ENCODE results near the gene SON.
A peak's percentile ranks its signal among the peaks of the same experiment; 100 is the strongest.
"Not testable (repeated sequence)": the region's sequence is repeated elsewhere in the genome, so short reads cannot be mapped to it uniquely, and the experiment has no call there.

Gene SON

DNA sequence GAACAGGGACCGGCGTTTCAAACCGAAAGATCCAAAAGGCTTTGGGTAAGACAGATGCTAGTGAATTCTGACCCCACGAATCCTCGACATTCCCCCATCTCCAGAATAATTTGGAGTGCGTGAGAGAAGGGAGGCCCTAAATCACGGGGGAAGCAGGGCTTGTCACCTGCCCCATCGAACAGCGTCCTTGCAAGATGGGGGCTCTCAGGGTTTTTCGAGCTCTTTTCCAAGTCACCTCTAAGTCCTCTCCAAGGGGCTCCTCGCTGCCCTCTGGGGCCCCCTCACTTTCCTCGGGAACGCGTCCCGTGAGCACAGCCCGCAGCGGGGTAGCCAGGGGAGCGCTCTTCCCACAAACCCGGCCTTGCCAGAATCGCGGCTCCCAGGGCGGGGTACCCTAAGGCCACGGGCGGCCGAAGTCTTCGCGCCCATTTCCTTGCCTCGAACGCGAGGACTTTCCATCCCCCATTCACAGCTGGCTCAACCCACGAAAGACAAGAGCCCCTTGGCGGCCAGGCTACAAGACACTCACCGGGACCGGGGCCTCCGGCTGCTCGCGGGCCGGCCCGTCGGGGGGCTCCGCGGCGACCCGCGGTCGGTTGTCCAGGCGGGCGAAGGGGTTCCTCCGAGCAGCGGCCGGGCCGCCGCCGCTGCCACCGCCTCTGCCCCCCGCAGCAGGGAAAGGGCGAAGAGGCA lies 45.1 kb downstream of the SON start:
- peak overlapping the region; percentile 72 for H3K4me3 ChIP-seq (ENCODE audit: low read depth, low read length)
- DNase-seq (ENCODE audit: low read depth): peak; percentile 62
- TF ChIP-seq, protein P1, sequence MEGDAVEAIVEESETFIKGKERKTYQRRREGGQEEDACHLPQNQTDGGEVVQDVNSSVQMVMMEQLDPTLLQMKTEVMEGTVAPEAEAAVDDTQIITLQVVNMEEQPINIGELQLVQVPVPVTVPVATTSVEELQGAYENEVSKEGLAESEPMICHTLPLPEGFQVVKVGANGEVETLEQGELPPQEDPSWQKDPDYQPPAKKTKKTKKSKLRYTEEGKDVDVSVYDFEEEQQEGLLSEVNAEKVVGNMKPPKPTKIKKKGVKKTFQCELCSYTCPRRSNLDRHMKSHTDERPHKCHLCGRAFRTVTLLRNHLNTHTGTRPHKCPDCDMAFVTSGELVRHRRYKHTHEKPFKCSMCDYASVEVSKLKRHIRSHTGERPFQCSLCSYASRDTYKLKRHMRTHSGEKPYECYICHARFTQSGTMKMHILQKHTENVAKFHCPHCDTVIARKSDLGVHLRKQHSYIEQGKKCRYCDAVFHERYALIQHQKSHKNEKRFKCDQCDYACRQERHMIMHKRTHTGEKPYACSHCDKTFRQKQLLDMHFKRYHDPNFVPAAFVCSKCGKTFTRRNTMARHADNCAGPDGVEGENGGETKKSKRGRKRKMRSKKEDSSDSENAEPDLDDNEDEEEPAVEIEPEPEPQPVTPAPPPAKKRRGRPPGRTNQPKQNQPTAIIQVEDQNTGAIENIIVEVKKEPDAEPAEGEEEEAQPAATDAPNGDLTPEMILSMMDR (IDR thresholded peaks at IDR 0.05; ENCODE audit: low read depth, low read length): no peak
- TF ChIP-seq POLR2A (IDR thresholded peaks at IDR 0.05; ENCODE audit: extremely low read depth, insufficient read length) (no peak), MAX (IDR thresholded peaks at IDR 0.05; ENCODE audit: low read depth, low read length) (no peak), MYC (IDR thresholded peaks at IDR 0.05; ENCODE audit: low read depth, low read length) (no peak)

- TF ChIP-seq, protein P1 (IDR thresholded peaks at IDR 0.05; ENCODE audit: low read depth, low read length): no peak
- TF ChIP-seq POLR2A (IDR thresholded peaks at IDR 0.05; ENCODE audit: extremely low read depth, insufficient read length): peak; percentile 66
- 0 out of 2 replicates have a peak, but pooled peaks have one; percentile 9 for TF ChIP-seq MAX (IDR thresholded peaks at IDR 0.05; ENCODE audit: low read depth, low read length)
- peak; percentile 39; the same call in 1 of the 2 replicates for TF ChIP-seq MYC (IDR thresholded peaks at IDR 0.05; ENCODE audit: low read depth, low read length)
- H3K4me3 ChIP-seq (ENCODE audit: low read depth, low read length): peak within 1 kb of the TSS; percentile 79
- peak; percentile 85 for DNase-seq (ENCODE audit: low read depth)
Observed at GRCh38 chr21:33588485-33589335, 45.9 kb downstream of the SON start, which contains the start of gene DONSON. Gene DONSON, minus strand, starts transcription at chr21:33588684. Its CDS starts 43 bp downstream, at chr21:33588641.

DNA sequence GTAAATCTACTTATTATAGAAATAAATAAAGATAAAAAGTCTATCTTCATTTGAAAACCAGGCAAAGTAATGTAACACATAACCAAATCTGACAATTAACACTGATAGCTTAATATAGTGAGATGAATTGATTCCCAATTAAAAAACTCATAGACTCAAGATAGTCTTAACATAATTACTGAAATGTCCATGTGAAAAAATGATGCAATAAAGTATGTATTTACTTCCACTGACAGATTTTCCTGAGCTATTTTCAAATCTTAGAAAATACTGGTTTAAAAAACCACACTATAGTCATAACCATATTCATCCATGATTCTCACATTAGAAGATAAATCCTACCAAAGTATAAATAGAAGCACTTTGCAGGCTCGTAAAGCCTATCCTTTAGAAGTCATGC lies 55.2 kb downstream of the SON start:
- no peak overlapping the region for H3K4me3 ChIP-seq (ENCODE audit: low read depth, low read length)
- TF ChIP-seq, protein P1 (IDR thresholded peaks at IDR 0.05; ENCODE audit: low read depth, low read length): no peak
- TF ChIP-seq MYC (IDR thresholded peaks at IDR 0.05; ENCODE audit: low read depth, low read length) (no peak), MAX (IDR thresholded peaks at IDR 0.05; ENCODE audit: low read depth, low read length) (no peak), POLR2A (IDR thresholded peaks at IDR 0.05; ENCODE audit: extremely low read depth, insufficient read length) (no peak)
- DNase-seq (ENCODE audit: low read depth): no peak

DNA sequence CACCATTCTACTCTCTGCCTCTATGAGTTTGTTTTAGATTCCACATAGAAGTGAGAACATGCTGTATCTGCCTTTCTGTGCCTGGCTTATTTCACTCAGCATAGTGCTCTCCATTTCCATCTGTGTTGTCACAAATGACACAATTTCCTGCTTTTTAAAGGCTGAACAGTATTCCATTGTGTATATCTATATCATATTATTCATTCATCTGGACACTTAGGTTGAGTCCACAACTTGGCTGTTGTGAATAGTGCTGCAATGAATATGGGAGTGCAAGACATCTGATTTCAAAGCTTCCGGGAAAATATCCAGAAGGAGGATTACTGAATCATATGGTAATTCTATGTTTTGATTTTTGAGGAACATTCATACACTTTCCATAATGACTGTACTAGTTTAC lies 65.7 kb downstream of the SON start:
- no peak for TF ChIP-seq POLR2A (IDR thresholded peaks at IDR 0.05; ENCODE audit: extremely low read depth, insufficient read length)
- TF ChIP-seq, protein P1 (IDR thresholded peaks at IDR 0.05; ENCODE audit: low read depth, low read length): no peak
- no peak for TF ChIP-seq MYC (IDR thresholded peaks at IDR 0.05; ENCODE audit: low read depth, low read length)
- no peak for TF ChIP-seq MAX (IDR thresholded peaks at IDR 0.05; ENCODE audit: low read depth, low read length)
- no peak overlapping the region for H3K4me3 ChIP-seq (ENCODE audit: low read depth, low read length)
- no peak for DNase-seq (ENCODE audit: low read depth)

DNA sequence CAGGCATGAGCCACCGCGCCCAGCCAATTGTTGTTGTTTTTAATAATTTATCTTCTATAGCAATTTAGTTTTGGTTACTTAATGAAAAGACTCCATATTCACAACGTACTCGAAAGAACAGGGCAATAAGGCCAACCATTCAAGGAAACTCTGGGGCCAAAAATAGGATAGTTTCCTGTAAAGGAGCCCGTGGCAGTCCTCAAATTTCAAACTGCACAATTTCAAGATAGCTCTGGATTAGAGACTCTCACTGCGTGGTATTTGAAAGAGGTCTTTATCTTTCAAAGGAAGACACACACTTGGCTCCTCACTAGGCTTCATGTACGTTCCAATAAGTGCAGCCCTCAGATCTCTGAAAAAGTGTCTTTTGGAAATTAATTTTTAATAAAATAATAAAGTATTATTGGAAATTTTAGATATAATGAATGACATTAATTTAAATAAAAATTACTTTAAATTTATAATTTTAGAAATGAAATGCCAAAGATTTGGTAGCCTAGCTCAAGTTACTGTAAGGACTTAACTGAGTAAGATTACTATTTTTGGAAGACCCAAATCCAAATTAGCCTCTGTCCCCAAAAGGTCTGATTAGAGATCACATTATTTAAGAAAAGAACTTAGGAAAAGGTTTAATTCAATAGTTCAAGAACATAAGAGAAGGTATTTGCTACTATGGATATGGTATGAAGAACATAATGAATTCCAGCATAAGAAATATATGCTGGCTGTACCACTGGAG lies 68.3 kb downstream of the SON start:
- DNase-seq (ENCODE audit: low read depth): no peak
- H3K4me3 ChIP-seq (ENCODE audit: low read depth, low read length): no peak overlapping the region
- TF ChIP-seq MYC (IDR thresholded peaks at IDR 0.05; ENCODE audit: low read depth, low read length) (no peak), POLR2A (IDR thresholded peaks at IDR 0.05; ENCODE audit: extremely low read depth, insufficient read length) (no peak), MAX (IDR thresholded peaks at IDR 0.05; ENCODE audit: low read depth, low read length) (no peak)
- TF ChIP-seq, protein P1 (IDR thresholded peaks at IDR 0.05; ENCODE audit: low read depth, low read length): no peak

DNA sequence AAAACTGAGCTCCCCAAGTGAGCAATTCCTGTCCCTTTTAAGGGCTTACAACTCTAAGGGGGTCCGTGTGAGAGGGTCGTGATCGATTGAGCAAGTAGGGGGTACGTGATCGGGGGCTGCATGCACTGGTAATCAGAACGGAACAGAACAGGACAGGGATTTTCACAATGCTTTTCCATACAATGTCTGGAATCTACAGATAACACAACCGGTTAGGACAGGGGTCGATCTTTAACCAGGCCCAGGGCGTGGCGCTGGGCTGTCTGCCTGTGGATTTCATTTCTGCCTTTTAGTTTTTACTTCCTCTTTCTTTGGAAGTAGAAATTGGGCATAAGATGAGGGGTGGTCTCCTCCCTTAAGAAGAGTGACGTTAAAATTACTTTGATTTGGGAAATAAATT lies 74.7 kb downstream of the SON start:
- not testable (repeated sequence) for H3K4me3 ChIP-seq (ENCODE audit: low read depth, low read length); DNase-seq (ENCODE audit: low read depth)

Measured in NB4 (cell line).